Ascending aorta (tissue), 2 donors: ENCODE results near the gene GPRASP3. TPM values are rescaled to one million over a fixed set of nuclear protein-coding genes. Genes with fewer than 3 reads are reported as not detected.
"Not testable (repeated sequence)": the region's sequence is repeated elsewhere in the genome, so short reads cannot be mapped to it uniquely, and the experiment has no call there.

Experiments used
- DNase-seq, 2 donors: peaks; one replicate each; pipeline ENCODE4 v3.0.0-alpha.2; 2019; ENCODE audit warnings: low spot score in 2 of 2
- H3K27ac ChIP-seq, 2 donors: fragments of 200-600 bp; sonication (generic); one replicate each; pipeline ENCODE4 v1.5.1; 2016 to 2017; ENCODE audit warnings: mild to moderate bottlenecking in 1 of 2
- H3K27me3 ChIP-seq: fragments of 200-600 bp; sonication (generic); one replicate; pipeline ENCODE4 v1.5.1; 2017
- H3K36me3 ChIP-seq, 2 donors: fragments of 200-600 bp; sonication (generic); one replicate each; pipeline ENCODE4 v1.5.1; 2016
- H3K4me1 ChIP-seq, 2 donors: fragments of 200-600 bp; sonication (generic); one replicate each; pipeline ENCODE4 v1.5.1; 2016 to 2017; ENCODE audit warnings: mild to moderate bottlenecking in 1 of 2
- H3K4me3 ChIP-seq, 2 donors: fragments of 200-600 bp; sonication (generic); one replicate each; pipeline ENCODE4 v1.5.1; 2016 to 2017; ENCODE audit warnings: mild to moderate bottlenecking in 1 of 2
- H3K9me3 ChIP-seq, 2 donors: fragments of 200-600 bp; sonication (generic); one replicate each; pipeline ENCODE4 v1.5.1; 2016
- intact Hi-C: fragments of 100-400 bp; cut with DNase I; formaldehyde crosslinking; loops from one replicate; pipeline ENCODE4 v1.15.1; 2023
- total RNA-seq: library from RNA; depleted of rRNA; stranded (reverse); fragments of >200 nt; gene quantifications from one replicate; pipeline ENCODE4 v1.1.0, GENCODE V29; 2016
- TF ChIP-seq, protein P1 (sequence below), 3 experiments: fragments of 200-600 bp in 2 of 3; fragments of 450-650 bp in 1 of 3; sonication (generic) in 2 of 3; IDR thresholded peaks; one replicate each; pipeline ENCODE4 v1.5.1; 2016 to 2019; ENCODE audit warnings: antibody characterized with exemption in 3 of 3, mild to moderate bottlenecking in 1 of 3, moderate library complexity in 1 of 3

Gene GPRASP3
- total RNA-seq, 1 donor from 2014 or later, result 1.7 TPM

DNA sequence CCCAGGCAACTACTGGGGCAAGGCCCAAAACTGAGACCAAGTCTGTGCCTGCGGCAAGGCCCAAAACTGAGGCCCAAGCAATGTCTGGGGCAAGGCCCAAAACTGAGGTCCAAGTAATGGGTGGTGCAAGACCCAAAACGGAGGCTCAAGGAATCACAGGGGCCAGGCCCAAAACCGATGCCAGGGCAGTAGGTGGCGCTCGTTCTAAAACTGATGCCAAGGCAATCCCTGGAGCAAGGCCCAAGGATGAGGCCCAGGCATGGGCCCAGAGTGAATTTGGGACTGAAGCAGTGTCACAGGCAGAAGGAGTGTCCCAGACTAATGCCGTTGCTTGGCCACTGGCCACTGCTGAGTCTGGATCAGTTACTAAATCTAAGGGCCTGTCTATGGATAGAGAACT, 5.5 kb upstream of the GPRASP3 start:
- H3K4me1 ChIP-seq, result no peaks in the 10 kb centered on the region
- H3K27ac ChIP-seq, result no peak overlapping the region
- no peaks in the 10 kb centered on the region for H3K27me3 ChIP-seq
- no peak overlapping the region for H3K4me3 ChIP-seq
- TF ChIP-seq, protein P1, sequence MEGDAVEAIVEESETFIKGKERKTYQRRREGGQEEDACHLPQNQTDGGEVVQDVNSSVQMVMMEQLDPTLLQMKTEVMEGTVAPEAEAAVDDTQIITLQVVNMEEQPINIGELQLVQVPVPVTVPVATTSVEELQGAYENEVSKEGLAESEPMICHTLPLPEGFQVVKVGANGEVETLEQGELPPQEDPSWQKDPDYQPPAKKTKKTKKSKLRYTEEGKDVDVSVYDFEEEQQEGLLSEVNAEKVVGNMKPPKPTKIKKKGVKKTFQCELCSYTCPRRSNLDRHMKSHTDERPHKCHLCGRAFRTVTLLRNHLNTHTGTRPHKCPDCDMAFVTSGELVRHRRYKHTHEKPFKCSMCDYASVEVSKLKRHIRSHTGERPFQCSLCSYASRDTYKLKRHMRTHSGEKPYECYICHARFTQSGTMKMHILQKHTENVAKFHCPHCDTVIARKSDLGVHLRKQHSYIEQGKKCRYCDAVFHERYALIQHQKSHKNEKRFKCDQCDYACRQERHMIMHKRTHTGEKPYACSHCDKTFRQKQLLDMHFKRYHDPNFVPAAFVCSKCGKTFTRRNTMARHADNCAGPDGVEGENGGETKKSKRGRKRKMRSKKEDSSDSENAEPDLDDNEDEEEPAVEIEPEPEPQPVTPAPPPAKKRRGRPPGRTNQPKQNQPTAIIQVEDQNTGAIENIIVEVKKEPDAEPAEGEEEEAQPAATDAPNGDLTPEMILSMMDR (IDR thresholded peaks at IDR 0.05), result no peak
- no peaks in the 10 kb centered on the region for H3K9me3 ChIP-seq
- DNase-seq, result no peak
- intact Hi-C loops, result loop anchor here (5.0 to 10.0 kb wide), 3 partner anchors 50 to 200 kb away; partner anchors contain the start of gene TMSB15A
- no peaks in the 10 kb centered on the region for H3K36me3 ChIP-seq

DNA sequence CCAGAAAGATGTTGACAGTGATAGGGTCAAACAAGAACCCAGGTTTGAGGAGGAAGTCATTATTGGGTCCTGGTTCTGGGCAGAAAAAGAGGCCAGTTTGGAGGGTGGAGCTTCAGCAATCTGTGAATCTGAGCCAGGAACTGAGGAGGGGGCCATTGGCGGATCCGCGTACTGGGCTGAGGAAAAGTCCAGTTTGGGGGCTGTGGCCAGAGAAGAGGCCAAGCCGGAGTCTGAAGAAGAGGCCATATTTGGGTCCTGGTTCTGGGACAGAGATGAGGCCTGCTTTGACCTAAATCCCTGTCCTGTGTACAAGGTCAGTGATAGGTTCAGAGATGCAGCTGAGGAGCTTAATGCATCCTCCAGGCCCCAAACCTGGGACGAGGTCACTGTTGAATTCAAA, 4.6 kb upstream of the GPRASP3 start:
- H3K4me3 ChIP-seq, result no peak overlapping the region
- H3K36me3 ChIP-seq, result no peaks in the 10 kb centered on the region
- H3K27me3 ChIP-seq, result no peaks in the 10 kb centered on the region
- intact Hi-C loops, result loop anchor here (10.0 kb wide), 2 partner anchors 49 to 201 kb away; partner anchors contain the start of gene TMSB15A
- DNase-seq, result no peak
- no peak overlapping the region for H3K27ac ChIP-seq
- no peaks in the 10 kb centered on the region for H3K9me3 ChIP-seq
- H3K4me1 ChIP-seq, result no peaks in the 10 kb centered on the region
- TF ChIP-seq, protein P1 (IDR thresholded peaks at IDR 0.05), result no peak

DNA sequence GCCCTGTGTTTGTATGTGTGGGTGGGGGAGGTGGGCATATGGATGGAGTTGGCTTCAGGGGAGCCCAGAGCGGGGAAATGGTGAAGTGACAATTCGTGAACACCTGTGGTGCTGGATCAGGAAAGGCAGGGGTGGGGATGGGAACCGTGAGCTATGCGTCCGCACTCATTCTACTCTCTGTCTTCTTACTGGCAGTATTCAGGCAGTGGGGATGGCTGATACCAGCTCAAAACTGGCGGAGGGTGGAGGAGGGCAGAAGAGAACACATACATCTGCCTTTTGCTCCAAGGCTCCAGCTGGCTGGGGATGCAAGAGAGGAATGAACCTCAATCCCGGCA, 595 bp downstream of the GPRASP3 start:
- intact Hi-C loops, H3K4me1 ChIP-seq, H3K9me3 ChIP-seq, H3K36me3 ChIP-seq, H3K27me3 ChIP-seq, DNase-seq, H3K27ac ChIP-seq: not testable (repeated sequence)
- peak overlapping the region in 1 of 2 donors; percentile 62 for H3K4me3 ChIP-seq

DNA sequence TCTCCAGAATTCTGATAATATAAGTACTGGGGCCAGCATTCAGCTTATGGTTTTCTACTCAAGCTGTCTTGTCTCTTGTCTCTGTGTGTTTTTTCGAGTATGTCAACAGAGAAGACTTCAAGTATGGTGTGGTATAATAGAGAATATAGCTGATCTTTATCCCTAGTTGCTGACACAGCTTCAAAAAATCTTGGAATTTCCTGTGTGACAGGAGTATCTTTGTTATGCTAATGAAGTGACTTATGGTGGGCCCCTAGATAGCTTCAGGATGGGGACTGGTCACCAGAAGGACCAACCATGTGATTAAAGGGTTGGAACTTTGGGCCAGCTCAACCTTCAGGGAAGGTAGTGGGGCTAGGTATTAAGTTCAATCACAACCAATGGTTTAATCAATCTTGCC, 2.9 kb downstream of the GPRASP3 start:
- TF ChIP-seq, protein P1 (IDR thresholded peaks at IDR 0.05), result no peak
- no peak overlapping the region for H3K27ac ChIP-seq
- no peaks in the 10 kb centered on the region for H3K36me3 ChIP-seq
- H3K9me3 ChIP-seq, result no peaks in the 10 kb centered on the region
- intact Hi-C loops, result no loop called here
- H3K4me3 ChIP-seq, result no peak overlapping the region
- no peaks in the 10 kb centered on the region for H3K27me3 ChIP-seq
- no peaks in the 10 kb centered on the region for H3K4me1 ChIP-seq
- no peak for DNase-seq

DNA sequence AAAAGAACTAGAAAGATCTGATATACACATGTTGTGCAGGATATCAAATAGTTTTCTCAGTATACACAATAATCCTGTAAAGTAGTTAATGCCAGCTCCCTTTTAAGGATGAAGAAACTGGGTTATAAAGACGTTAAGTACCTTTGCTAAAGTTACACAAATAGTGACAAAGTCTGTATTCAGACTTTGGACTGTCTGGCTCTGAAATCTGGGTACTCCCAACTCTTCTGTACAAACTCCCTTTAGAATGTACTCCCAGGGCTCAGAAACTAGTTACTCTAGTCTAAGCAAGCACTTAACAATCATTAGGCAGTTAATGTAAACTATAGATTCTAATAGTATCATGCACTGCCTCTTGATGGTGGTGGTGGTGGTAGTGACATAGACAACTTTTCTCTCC, 7.2 kb downstream of the GPRASP3 start:
- H3K36me3 ChIP-seq, result no peaks in the 10 kb centered on the region
- H3K4me1 ChIP-seq, result no peaks in the 10 kb centered on the region
- H3K27ac ChIP-seq, result no peak overlapping the region
- H3K4me3 ChIP-seq, result no peak overlapping the region
- no peaks in the 10 kb centered on the region for H3K9me3 ChIP-seq
- TF ChIP-seq, protein P1 (IDR thresholded peaks at IDR 0.05), result no peak
- no peak for DNase-seq
- intact Hi-C loops, result no loop called here
- H3K27me3 ChIP-seq, result no peaks in the 10 kb centered on the region

DNA sequence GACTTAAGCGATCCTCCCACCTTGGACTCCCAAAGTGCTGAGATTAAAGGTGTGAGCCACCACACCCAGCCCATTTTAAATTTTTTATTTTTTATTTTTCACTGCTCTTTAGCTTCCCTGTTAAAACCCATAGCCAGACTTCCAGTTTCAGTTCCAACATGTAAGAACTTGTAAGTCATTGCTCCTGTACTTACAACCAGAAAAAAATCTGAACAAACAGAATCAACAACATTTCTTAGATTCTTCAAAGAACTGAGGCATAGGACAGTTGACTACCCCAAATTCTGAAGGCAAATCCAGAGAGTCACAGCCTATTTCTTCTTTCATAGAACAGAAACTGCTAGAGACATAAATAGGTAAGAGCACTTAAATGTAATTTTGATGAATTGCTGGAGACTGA, 8.1 kb downstream of the GPRASP3 start:
- no peaks in the 10 kb centered on the region for H3K27me3 ChIP-seq
- no peaks in the 10 kb centered on the region for H3K9me3 ChIP-seq
- DNase-seq, result no peak
- H3K36me3 ChIP-seq, result no peaks in the 10 kb centered on the region
- TF ChIP-seq, protein P1 (IDR thresholded peaks at IDR 0.05), result no peak
- H3K4me3 ChIP-seq, result no peak overlapping the region
- no peaks in the 10 kb centered on the region for H3K4me1 ChIP-seq
- no peak overlapping the region for H3K27ac ChIP-seq
- intact Hi-C loops, result no loop called here
